AG20443 (cell line): Measurements from ENCODE around the gene MSI2.

Experiments
- DNase-seq: peaks from one replicate; pipeline ENCODE4 v3.0.0; 2012; ENCODE audit warnings: low spot score, mixed read lengths

MSI2 gene

GRCh38 chr17:57665128-57665527 is 408.8 kb downstream of the MSI2 start:
- DNase-seq = no peak

GRCh38 chr17:57665696-57666095 is 409.4 kb downstream of the MSI2 start:
- DNase-seq = no peak

- DNase-seq = no peak
These were observed 410.0 kb downstream of the MSI2 start for GRCh38 chr17:57666201-57666870.

GRCh38 chr17:57666946-57667345 is 410.6 kb downstream of the MSI2 start:
- DNase-seq = no peak

GRCh38 chr17:57667461-57667923 is 411.2 kb downstream of the MSI2 start:
- no peak for DNase-seq

- DNase-seq = no peak
These were observed 412.0 kb downstream of the MSI2 start for GRCh38 chr17:57668332-57668731.

- no peak for DNase-seq
These were observed 413.6 kb downstream of the MSI2 start for GRCh38 chr17:57669671-57670529.

GRCh38 chr17:57670769-57671569 is 414.6 kb downstream of the MSI2 start:
- DNase-seq = no peak

- DNase-seq = peak; percentile 88
These were observed 415.6 kb downstream of the MSI2 start for GRCh38 chr17:57671667-57672632.

- no peak for DNase-seq
These were observed 416.6 kb downstream of the MSI2 start for GRCh38 chr17:57672971-57673370.

GRCh38 chr17:57674894-57675293 is 418.6 kb downstream of the MSI2 start:
- DNase-seq = no peak

GRCh38 chr17:57675427-57676387 is 419.4 kb downstream of the MSI2 start:
- no peak for DNase-seq

GRCh38 chr17:57676543-57676942 is 420.2 kb downstream of the MSI2 start:
- no peak for DNase-seq

- no peak for DNase-seq
These were observed 421.0 kb downstream of the MSI2 start for GRCh38 chr17:57677301-57677700.

GRCh38 chr17:57677858-57678257 is 421.5 kb downstream of the MSI2 start:
- DNase-seq = no peak

- no peak for DNase-seq
These were observed 422.1 kb downstream of the MSI2 start for GRCh38 chr17:57678393-57678792.

GRCh38 chr17:57679356-57679755 is 423.0 kb downstream of the MSI2 start:
- no peak for DNase-seq

GRCh38 chr17:57679906-57680695 is 423.8 kb downstream of the MSI2 start:
- no peak for DNase-seq

GRCh38 chr17:57682701-57683100 is 426.4 kb downstream of the MSI2 start:
- DNase-seq = no peak
